ENCODE measurements around the gene ASIC1. TPM values are rescaled to one million over a fixed set of nuclear protein-coding genes. Genes with fewer than 3 reads are reported as not detected.

Gene ASIC1
- total RNA-seq, 2 experiments from 2014 or later = 1.5 to 2.8 TPM

DNA sequence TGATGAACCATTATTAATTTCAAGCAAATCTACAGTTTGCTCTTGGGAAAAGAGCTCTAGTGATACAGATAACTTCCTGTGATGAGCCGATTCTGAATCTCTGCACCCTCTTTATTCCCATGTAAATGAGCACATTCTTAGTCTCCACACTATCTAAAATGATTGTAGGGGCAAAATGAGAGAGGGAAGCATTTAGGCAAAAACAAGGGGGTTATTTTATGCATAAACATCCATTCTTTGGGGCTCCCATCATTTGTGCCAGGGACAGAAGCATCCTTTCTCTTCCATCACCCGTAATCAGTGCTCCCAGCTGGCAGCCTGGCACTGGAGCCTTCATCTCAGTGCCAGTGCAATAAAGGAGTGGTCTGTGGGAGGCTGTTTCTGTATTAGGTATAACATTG, 44.7 kb downstream of the ASIC1 start:
- ATAC-seq (ENCODE audit: poor library complexity) (no peak), DNase-seq (no peak)
- intact Hi-C loops (cut with DNase I, micrococcal nuclease) = no loop called here
- H3K4me3 Mint-ChIP-seq = no peak overlapping the region
- H3K27ac Mint-ChIP-seq = peak overlapping the region; percentile 9
- H3K36me3 ChIP-seq (ENCODE audit: insufficient read depth, low read length) = peaks cover 26% of the 10 kb centered on the region
- TF ChIP-seq, protein P1, sequence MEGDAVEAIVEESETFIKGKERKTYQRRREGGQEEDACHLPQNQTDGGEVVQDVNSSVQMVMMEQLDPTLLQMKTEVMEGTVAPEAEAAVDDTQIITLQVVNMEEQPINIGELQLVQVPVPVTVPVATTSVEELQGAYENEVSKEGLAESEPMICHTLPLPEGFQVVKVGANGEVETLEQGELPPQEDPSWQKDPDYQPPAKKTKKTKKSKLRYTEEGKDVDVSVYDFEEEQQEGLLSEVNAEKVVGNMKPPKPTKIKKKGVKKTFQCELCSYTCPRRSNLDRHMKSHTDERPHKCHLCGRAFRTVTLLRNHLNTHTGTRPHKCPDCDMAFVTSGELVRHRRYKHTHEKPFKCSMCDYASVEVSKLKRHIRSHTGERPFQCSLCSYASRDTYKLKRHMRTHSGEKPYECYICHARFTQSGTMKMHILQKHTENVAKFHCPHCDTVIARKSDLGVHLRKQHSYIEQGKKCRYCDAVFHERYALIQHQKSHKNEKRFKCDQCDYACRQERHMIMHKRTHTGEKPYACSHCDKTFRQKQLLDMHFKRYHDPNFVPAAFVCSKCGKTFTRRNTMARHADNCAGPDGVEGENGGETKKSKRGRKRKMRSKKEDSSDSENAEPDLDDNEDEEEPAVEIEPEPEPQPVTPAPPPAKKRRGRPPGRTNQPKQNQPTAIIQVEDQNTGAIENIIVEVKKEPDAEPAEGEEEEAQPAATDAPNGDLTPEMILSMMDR (IDR thresholded peaks at IDR 0.05) = no peak
- H3K4me1 Mint-ChIP-seq (ENCODE audit: low read depth) = no peaks in the 10 kb centered on the region
- no peaks in the 10 kb centered on the region for H3K9me3 Mint-ChIP-seq
- H3K4me1 ChIP-seq (ENCODE audit: insufficient read depth, low read length) = no peaks in the 10 kb centered on the region
- ChIA-PET CTCF (interaction anchor here (1.6 kb wide), 1 partner anchor 9 kb away, joined by 4 read pairs; no protein-coding TSS in a partner anchor), POLR2A (interaction anchor here (2.4 kb wide), 1 partner anchor 10 kb away, joined by 19 read pairs; the partner anchor contains the start of gene COX14)
- no peak overlapping the region for H3K27ac ChIP-seq (ENCODE audit: low read depth in 1 of 2, low read length in 2 of 2)
- H3K4me3 ChIP-seq (ENCODE audit: low read length) = no peak overlapping the region
- no peaks in the 10 kb centered on the region for H3K27me3 Mint-ChIP-seq
- no peaks in the 10 kb centered on the region for H3K27me3 ChIP-seq (ENCODE audit: control insufficient read depth in 1 of 2, insufficient read depth in 2 of 2, low read length in 2 of 2)
- H3K9me3 ChIP-seq (ENCODE audit: control insufficient read depth in 1 of 2, insufficient read depth in 1 of 2, low read length in 2 of 2) = no peaks in the 10 kb centered on the region
- peaks cover 54% of the 10 kb centered on the region for H3K36me3 Mint-ChIP-seq (ENCODE audit: low read depth)

- CTCF ChIA-PET = interaction anchor here (1.2 to 1.6 kb wide), 2 partner anchors 8 kb away, joined by 3 to 4 read pairs; no protein-coding TSS in a partner anchor
- Mint-ChIP-seq H3K27me3 (no peaks in the 10 kb centered on the region), H3K36me3 (ENCODE audit: low read depth) (peaks cover 47% of the 10 kb centered on the region), H3K27ac (peak overlapping the region; percentile 49), H3K9me3 (no peaks in the 10 kb centered on the region), H3K4me3 (no peak overlapping the region), H3K4me1 (ENCODE audit: low read depth) (no peaks in the 10 kb centered on the region)
- no peaks in the 10 kb centered on the region for H3K27me3 ChIP-seq (ENCODE audit: control insufficient read depth in 1 of 2, insufficient read depth in 2 of 2, low read length in 2 of 2)
- no peaks in the 10 kb centered on the region for H3K9me3 ChIP-seq (ENCODE audit: control insufficient read depth in 1 of 2, insufficient read depth in 1 of 2, low read length in 2 of 2)
- POLR2A ChIA-PET = interaction anchor here (1.1 to 2.4 kb wide), 2 partner anchors 9 to 27 kb away, joined by 3 to 19 read pairs; partner anchors contain the start of gene COX14
- H3K27ac ChIP-seq (ENCODE audit: low read depth in 1 of 2, low read length in 2 of 2) = no peak overlapping the region
- H3K4me1 ChIP-seq (ENCODE audit: insufficient read depth, low read length) = no peaks in the 10 kb centered on the region
- intact Hi-C loops (cut with DNase I, micrococcal nuclease) = no loop called here
- no peak for ATAC-seq (ENCODE audit: poor library complexity)
- TF ChIP-seq, protein P1 (IDR thresholded peaks at IDR 0.05) = no peak
- H3K36me3 ChIP-seq (ENCODE audit: insufficient read depth, low read length) = peaks cover 22% of the 10 kb centered on the region
- no peak overlapping the region for H3K4me3 ChIP-seq (ENCODE audit: low read length)
- DNase-seq = no peak
Measured at GRCh38 chr12:50102646-50103309, 45.4 kb downstream of the ASIC1 start.

- TF ChIP-seq, protein P1 (IDR thresholded peaks at IDR 0.05) = no peak
- no peak overlapping the region for H3K27ac Mint-ChIP-seq
- no peaks in the 10 kb centered on the region for H3K4me1 Mint-ChIP-seq (ENCODE audit: low read depth)
- CTCF ChIA-PET = interaction anchor here (1.2 kb wide), 1 partner anchor 7 kb away, joined by 3 read pairs; no protein-coding TSS in a partner anchor
- Histone ChIP-seq H3K4me1 (ENCODE audit: insufficient read depth, low read length) (no peaks in the 10 kb centered on the region), H3K27me3 (ENCODE audit: control insufficient read depth in 1 of 2, insufficient read depth in 2 of 2, low read length in 2 of 2) (no peaks in the 10 kb centered on the region), H3K9me3 (ENCODE audit: control insufficient read depth in 1 of 2, insufficient read depth in 1 of 2, low read length in 2 of 2) (no peaks in the 10 kb centered on the region), H3K27ac (ENCODE audit: low read depth in 1 of 2, low read length in 2 of 2) (no peak overlapping the region), H3K4me3 (ENCODE audit: low read length) (no peak overlapping the region), H3K36me3 (ENCODE audit: insufficient read depth, low read length) (peaks cover 17% of the 10 kb centered on the region)
- ATAC-seq (ENCODE audit: poor library complexity) (no peak), DNase-seq (no peak)
- H3K27me3 Mint-ChIP-seq = no peaks in the 10 kb centered on the region
- intact Hi-C loops (cut with DNase I, micrococcal nuclease) = no loop called here
- H3K4me3 Mint-ChIP-seq = no peak overlapping the region
- peaks cover 41% of the 10 kb centered on the region for H3K36me3 Mint-ChIP-seq (ENCODE audit: low read depth)
- H3K9me3 Mint-ChIP-seq = no peaks in the 10 kb centered on the region
- POLR2A ChIA-PET = interaction anchor here (1.1 to 2.4 kb wide), 2 partner anchors 9 to 26 kb away, joined by 3 to 19 read pairs; partner anchors contain the start of gene COX14
Measured at GRCh38 chr12:50103351-50103750, 46.0 kb downstream of the ASIC1 start.
